ENCODE results near the gene SLC7A6OS. TPM values are rescaled to one million over a fixed set of nuclear protein-coding genes. Genes with fewer than 3 reads are reported as not detected.

SLC7A6OS gene
- total RNA-seq (2022; extraction: Qiagen RNA extraction): 11.4 to 13.9 TPM (median 12.1 TPM) in 5 replicates

DNA sequence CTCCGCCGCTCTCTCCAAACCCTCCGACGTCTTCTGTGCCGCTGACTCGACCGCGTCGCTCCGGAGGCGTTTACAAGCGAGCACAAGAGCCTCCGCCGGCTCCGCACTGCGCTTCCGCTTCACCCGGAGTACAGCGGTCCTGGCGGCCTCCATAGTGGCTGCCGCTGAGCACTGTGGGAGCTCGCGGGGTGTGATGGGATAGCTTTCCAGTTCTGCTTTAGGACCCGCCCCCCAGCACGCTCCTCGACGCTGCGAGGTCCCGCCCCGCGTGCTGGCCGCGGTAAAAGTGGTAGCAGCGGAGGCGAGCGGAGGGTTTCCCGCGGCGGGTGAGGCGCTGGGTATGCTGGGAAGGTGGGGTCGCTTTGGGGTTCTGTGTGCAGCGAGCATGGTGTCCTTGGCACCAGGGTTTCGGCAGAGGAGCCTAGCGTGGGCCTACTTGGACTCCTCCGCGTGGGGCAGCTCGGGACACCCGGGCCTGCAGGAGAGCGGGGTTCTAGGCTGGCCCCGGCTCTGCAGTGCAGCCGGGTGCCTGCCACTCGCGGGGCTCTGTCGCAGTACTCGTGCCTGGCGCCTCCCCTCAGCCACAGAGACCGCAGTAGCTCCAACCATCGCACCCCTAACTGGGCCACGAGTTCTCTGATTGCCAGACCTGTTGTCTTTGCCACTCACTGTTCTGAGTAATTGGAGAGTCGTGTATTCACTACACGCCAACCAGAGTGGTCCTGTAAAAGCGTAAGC, at the start of gene SLC7A6OS, which contains the start of gene PRMT7:
TSS of gene SLC7A6OS (minus strand) at position 173 of the 738 bp plus-strand sequence. CDS start at position 153, 20 bp downstream.
TSS of gene PRMT7 (plus strand) at position 246 of the 738 bp plus-strand sequence. CDS start 4,961 bp downstream, outside the sequence.

DNA sequence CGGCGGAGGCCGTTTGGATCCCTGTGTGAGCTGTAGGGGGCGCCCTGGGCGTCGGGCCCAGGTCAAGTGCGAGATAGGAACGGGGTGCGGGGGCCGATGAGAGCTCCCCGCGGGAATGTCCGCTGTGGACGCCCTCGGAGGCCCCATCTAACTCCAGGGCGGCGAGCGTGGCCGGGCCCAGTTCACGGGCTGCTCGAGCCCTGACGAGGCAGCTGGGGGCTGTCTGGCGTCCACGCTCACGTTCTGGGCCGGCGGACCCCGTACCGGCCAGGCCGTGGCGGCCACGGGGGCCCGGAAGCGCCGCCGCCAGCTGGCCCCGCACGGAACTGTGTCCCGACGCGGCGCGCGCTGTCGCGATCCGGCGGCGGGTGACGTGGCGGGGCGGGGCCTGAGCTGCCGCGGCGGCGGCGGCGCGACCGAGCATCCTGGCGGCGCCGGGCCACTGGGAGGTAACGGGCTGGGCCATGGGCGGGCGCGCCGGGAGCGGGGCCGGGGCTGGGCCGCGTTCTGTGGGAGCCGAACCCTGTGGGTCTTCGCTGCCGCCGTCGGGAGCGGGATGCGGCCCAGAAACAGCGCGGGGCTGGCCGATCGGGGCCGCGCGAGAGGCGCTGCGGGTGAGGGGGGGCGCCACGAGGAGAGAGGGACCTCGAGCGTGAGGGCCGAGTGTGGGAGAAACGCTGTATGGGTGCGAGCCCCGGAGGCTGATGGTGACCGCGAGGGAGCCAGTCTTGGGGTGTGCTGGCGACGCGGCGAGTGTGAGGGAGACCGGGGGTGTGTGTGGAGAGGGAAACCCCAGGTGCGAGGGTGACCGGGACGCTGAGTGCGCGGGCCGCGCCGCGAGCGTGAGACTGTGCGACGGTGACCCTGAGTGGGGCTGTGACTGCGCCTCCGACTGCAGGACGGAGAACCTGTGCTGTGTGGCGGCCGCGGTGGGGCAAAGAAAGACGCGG, 46.3 kb downstream of the SLC7A6OS start, which contains the start of gene SLC7A6:
TSS of gene SLC7A6 (plus strand) at position 399 of the 950 bp plus-strand sequence. CDS start 10,201 bp downstream, outside the sequence.

Other genes with a start within 250 kb of the SLC7A6OS start
- gene NFATC3, start 225.6 kb downstream of the SLC7A6OS start, total RNA-seq (2022; extraction: Qiagen RNA extraction): 14.5 to 15.4 TPM (median 14.9 TPM) in 5 replicates
- gene ESRP2, start 74.8 kb downstream of the SLC7A6OS start, total RNA-seq (2022; extraction: Qiagen RNA extraction): 0.09 to 0.14 TPM (median 0.14 TPM) in 3 of 5 replicates, not detected in the others
- gene PLA2G15, start 65.6 kb downstream of the SLC7A6OS start, total RNA-seq (2022; extraction: Qiagen RNA extraction): 12.2 to 16.1 TPM (median 15.3 TPM) in 5 replicates
- gene SLC7A6, start 46.4 kb downstream of the SLC7A6OS start, total RNA-seq (2022; extraction: Qiagen RNA extraction): 28.6 to 35.7 TPM (median 31.8 TPM) in 5 replicates
- 29.9 to 35.1 TPM (median 30.7 TPM) in 5 replicates for gene PRMT7, start 73 bp upstream of the SLC7A6OS start, total RNA-seq (2022; extraction: Qiagen RNA extraction)
- gene SMPD3, start 137.6 kb upstream of the SLC7A6OS start, total RNA-seq (2022; extraction: Qiagen RNA extraction): 0.10 to 0.31 TPM (median 0.14 TPM) in 5 replicates
- 6.4 to 12.0 TPM (median 8.2 TPM) in 5 replicates for gene ZFP90, start 228.3 kb upstream of the SLC7A6OS start, total RNA-seq (2022; extraction: Qiagen RNA extraction)